ENCODE measurements around the gene CACHD1.

CACHD1 gene

GRCh38 chr1:64469977-64470664, at the start of gene CACHD1:
CACHD1 (plus strand) TSS chr1:64470129; CDS start chr1:64470745, 616 bp downstream.
- peaks cover 0 to 35% (median 13%) of the 10 kb centered on the region in 4 donors for H3K4me1 ChIP-seq
- H3K27ac ChIP-seq = peak within 1 kb of the TSS; percentile 76 to 89
- peak; percentile 43 to 57 for TF ChIP-seq CTCF (IDR thresholded peaks at IDR 0.05)
- H3K27me3 ChIP-seq = no peaks in the 10 kb centered on the region
- peak; percentile 84 to 85 for DNase-seq
- no peaks in the 10 kb centered on the region for H3K36me3 ChIP-seq
- H3K9me3 ChIP-seq = no peaks in the 10 kb centered on the region
- intact Hi-C loops (cut with DNase I; ENCODE audit: low total_unique reads) = loop anchor here (5.0 kb wide), 1 partner anchor 207 kb away; no protein-coding TSS in a partner anchor
- H3K4me3 ChIP-seq = peak within 1 kb of the TSS; percentile 73 to 87

GRCh38 chr1:64421377-64421776, 48.6 kb upstream of the CACHD1 start:
- Histone ChIP-seq H3K36me3 (no peaks in the 10 kb centered on the region), H3K4me1 (no peaks in the 10 kb centered on the region), H3K27ac (no peak overlapping the region), H3K4me3 (no peak overlapping the region), H3K27me3 (no peaks in the 10 kb centered on the region), H3K9me3 (no peaks in the 10 kb centered on the region)
- no peak for TF ChIP-seq CTCF (IDR thresholded peaks at IDR 0.05)
- intact Hi-C loops (cut with DNase I; ENCODE audit: low total_unique reads) = no loop called here
- DNase-seq = no peak

GRCh38 chr1:64423526-64423925, 46.4 kb upstream of the CACHD1 start:
- H3K36me3 ChIP-seq = no peaks in the 10 kb centered on the region
- DNase-seq = no peak
- H3K27ac ChIP-seq = no peak overlapping the region
- TF ChIP-seq CTCF (IDR thresholded peaks at IDR 0.05) = no peak
- intact Hi-C loops (cut with DNase I; ENCODE audit: low total_unique reads) = no loop called here
- H3K4me3 ChIP-seq = no peak overlapping the region
- H3K9me3 ChIP-seq = no peaks in the 10 kb centered on the region
- no peaks in the 10 kb centered on the region for H3K4me1 ChIP-seq
- no peaks in the 10 kb centered on the region for H3K27me3 ChIP-seq

- H3K27ac ChIP-seq = no peak overlapping the region
- H3K4me1 ChIP-seq = no peaks in the 10 kb centered on the region
- no peaks in the 10 kb centered on the region for H3K36me3 ChIP-seq
- DNase-seq = no peak
- intact Hi-C loops (cut with DNase I; ENCODE audit: low total_unique reads) = no loop called here
- no peaks in the 10 kb centered on the region for H3K27me3 ChIP-seq
- no peak overlapping the region for H3K4me3 ChIP-seq
- H3K9me3 ChIP-seq = no peaks in the 10 kb centered on the region
- TF ChIP-seq CTCF (IDR thresholded peaks at IDR 0.05) = no peak
Observed at GRCh38 chr1:64424412-64424811, 45.5 kb upstream of the CACHD1 start.

- H3K36me3 ChIP-seq = no peaks in the 10 kb centered on the region
- no peaks in the 10 kb centered on the region for H3K4me1 ChIP-seq
- H3K27ac ChIP-seq = no peak overlapping the region
- H3K27me3 ChIP-seq = no peaks in the 10 kb centered on the region
- H3K4me3 ChIP-seq = no peak overlapping the region
- H3K9me3 ChIP-seq = no peaks in the 10 kb centered on the region
- intact Hi-C loops (cut with DNase I; ENCODE audit: low total_unique reads) = no loop called here
- no peak for TF ChIP-seq CTCF (IDR thresholded peaks at IDR 0.05)
- no peak for DNase-seq
Observed at GRCh38 chr1:64425521-64425920, 44.4 kb upstream of the CACHD1 start.
